GM18505 (cell line): ENCODE results near the gene TPPP3.

ENCODE experiments used
- ATAC-seq: cut with Tn5 transposase; IDR thresholded peaks from one replicate; pipeline ENCODE4 v1.9.1; 2021; ENCODE audit not compliant: unreplicated experiment
- POLR2A ChIP-seq: IDR thresholded peaks from 4 replicates; pipeline ENCODE4 v1.6.1; 2011; ENCODE audit warnings: borderline replicate concordance; ENCODE audit not compliant: insufficient read depth, insufficient read length; ENCODE audit errors: extremely low read depth

The TPPP3 gene

GRCh38 chr16:67393111-67393787, at the start of gene TPPP3:
TSS of gene TPPP3 (minus strand) at chr16:67393498. CDS start at chr16:67391111, 2,387 bp downstream.
- ATAC-seq, result no peak
- TF ChIP-seq POLR2A, result no peak

- no peak for TF ChIP-seq POLR2A
- ATAC-seq, result no peak
Measured at GRCh38 chr16:67442581-67443255, 49.4 kb upstream of the TPPP3 start.

- ATAC-seq, result no peak
- TF ChIP-seq POLR2A, result no peak
Measured at GRCh38 chr16:67441907-67442306, 48.6 kb upstream of the TPPP3 start.

GRCh38 chr16:67441271-67441753, 48.0 kb upstream of the TPPP3 start:
- no peak for TF ChIP-seq POLR2A
- ATAC-seq, result no peak

- ATAC-seq, result no peak
- no peak for TF ChIP-seq POLR2A
Measured at GRCh38 chr16:67438824-67439393, 45.6 kb upstream of the TPPP3 start.

- no peak for ATAC-seq
- TF ChIP-seq POLR2A, result no peak
Measured at GRCh38 chr16:67438098-67438791, 44.9 kb upstream of the TPPP3 start.

GRCh38 chr16:67437513-67437912, 44.2 kb upstream of the TPPP3 start:
- TF ChIP-seq POLR2A, result no peak
- ATAC-seq, result no peak

GRCh38 chr16:67436640-67437193, 43.4 kb upstream of the TPPP3 start:
- no peak for TF ChIP-seq POLR2A
- no peak for ATAC-seq

GRCh38 chr16:67435758-67436164, 42.5 kb upstream of the TPPP3 start:
- no peak for TF ChIP-seq POLR2A
- ATAC-seq, result no peak

GRCh38 chr16:67433131-67433719, 39.9 kb upstream of the TPPP3 start:
- ATAC-seq, result no peak
- TF ChIP-seq POLR2A, result no peak

- TF ChIP-seq POLR2A, result no peak
- no peak for ATAC-seq
Measured at GRCh38 chr16:67432506-67432890, 39.2 kb upstream of the TPPP3 start.

GRCh38 chr16:67431775-67432505, 38.6 kb upstream of the TPPP3 start:
- TF ChIP-seq POLR2A, result no peak
- no peak for ATAC-seq
